OCI-LY3 (cell line): ENCODE measurements around the gene CCBE1.

ENCODE experiments used
- EZH2phosphoT487 ChIP-seq: fragments of 200-600 bp; shearing (Covaris generic); IDR thresholded peaks from 2 replicates; pipeline ENCODE4 v1.6.1; 2018; ENCODE audit warnings: antibody characterized with exemption, mixed run types, low read depth
- TF ChIP-seq, protein P1 (sequence below): fragments of 200-600, 300-600 bp; sonication (generic); IDR thresholded peaks from 2 replicates; pipeline ENCODE4 v1.5.1; 2014; ENCODE audit warnings: antibody characterized with exemption, low read length, low read depth

DNA sequence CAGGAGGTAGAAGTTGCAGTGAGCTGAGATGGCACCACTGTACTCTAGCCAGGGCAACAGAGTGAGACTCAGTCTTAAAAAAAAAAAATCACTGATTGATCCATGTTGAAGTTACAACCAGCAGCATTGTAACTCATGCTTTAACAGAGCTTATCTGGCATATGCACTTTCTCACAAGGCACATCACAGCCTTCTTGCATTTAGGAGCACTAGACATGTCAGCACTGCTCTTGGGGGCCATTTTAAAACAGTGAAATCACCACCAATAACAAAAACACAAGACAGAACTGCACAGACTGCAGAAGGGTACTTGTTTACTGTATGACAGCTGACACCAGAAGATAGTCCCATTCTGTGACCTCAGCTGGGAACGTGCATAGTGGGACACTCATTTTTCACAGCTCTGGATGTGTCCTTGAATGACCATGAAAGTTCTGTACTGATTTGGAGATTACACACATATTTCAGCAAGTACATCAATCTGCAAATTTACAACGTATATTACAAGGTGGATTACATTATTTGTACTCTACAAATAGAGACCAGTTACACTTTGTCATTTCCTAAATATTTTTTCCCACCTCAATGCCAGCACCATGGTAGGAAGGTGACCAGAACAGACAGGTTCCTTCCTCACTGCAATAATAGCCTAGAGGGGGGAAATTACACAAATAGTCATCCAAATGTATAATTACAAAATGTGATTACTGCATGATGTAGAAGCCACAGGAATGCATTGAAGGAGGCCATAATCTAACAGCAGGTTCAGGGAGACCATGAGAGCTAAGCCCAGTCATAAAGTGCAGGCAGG lies 35.1 kb downstream of the CCBE1 start:
- TF ChIP-seq, protein P1, sequence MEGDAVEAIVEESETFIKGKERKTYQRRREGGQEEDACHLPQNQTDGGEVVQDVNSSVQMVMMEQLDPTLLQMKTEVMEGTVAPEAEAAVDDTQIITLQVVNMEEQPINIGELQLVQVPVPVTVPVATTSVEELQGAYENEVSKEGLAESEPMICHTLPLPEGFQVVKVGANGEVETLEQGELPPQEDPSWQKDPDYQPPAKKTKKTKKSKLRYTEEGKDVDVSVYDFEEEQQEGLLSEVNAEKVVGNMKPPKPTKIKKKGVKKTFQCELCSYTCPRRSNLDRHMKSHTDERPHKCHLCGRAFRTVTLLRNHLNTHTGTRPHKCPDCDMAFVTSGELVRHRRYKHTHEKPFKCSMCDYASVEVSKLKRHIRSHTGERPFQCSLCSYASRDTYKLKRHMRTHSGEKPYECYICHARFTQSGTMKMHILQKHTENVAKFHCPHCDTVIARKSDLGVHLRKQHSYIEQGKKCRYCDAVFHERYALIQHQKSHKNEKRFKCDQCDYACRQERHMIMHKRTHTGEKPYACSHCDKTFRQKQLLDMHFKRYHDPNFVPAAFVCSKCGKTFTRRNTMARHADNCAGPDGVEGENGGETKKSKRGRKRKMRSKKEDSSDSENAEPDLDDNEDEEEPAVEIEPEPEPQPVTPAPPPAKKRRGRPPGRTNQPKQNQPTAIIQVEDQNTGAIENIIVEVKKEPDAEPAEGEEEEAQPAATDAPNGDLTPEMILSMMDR = no peak
- no peak for TF ChIP-seq EZH2phosphoT487
